ENCODE data around the gene PLCG2.

- no peak for TF ChIP-seq CTCF (IDR thresholded peaks at IDR 0.05)
- no peak for TF ChIP-seq POLR2A (IDR thresholded peaks at IDR 0.05)
Observed at GRCh38 chr16:81882559-81882958, 103.5 kb downstream of the PLCG2 start.
